Activated CD8-positive, alpha-beta memory T cell treated with anti-CD3 and anti-CD28 coated beads, Interleukin-2, amount 50 U/mL, for 4 hours (primary cell): Measurements from ENCODE around the gene AHDC1.
A peak's percentile ranks its signal among the peaks of the same experiment; 100 is the strongest.
"Not testable (repeated sequence)": the region's sequence is repeated elsewhere in the genome, so short reads cannot be mapped to it uniquely, and the experiment has no call there.

Experiments
- DNase-seq: peaks from one replicate; pipeline ENCODE4 v3.0.0-alpha.2; 2020

Gene AHDC1

GRCh38 chr1:27632387-27633297, 28.7 kb upstream of the AHDC1 start:
- DNase-seq: peak; percentile 65

GRCh38 chr1:27630859-27631491, 27.0 kb upstream of the AHDC1 start:
- no peak for DNase-seq

- DNase-seq: no peak
Observed at GRCh38 chr1:27628712-27629111, 24.8 kb upstream of the AHDC1 start.

DNA sequence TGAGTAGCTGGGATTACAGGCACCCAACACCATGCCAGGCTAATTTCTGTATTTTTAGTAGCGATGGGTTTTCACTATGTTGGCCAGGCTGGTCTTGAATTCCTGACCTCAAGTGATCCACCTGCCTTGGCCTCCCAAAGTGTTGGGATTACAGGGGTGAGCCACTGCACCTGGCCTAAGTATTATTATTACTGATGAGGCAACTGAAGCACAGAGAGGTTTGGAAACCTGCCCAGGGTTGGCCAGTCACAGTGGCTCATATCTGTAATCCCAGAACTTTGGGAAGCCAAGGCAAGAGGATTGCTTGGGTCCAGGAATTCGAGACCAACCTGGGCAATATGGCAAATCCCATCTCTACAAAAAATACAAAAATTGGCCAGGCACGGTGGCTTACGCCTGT, 23.8 kb upstream of the AHDC1 start:
- DNase-seq: not testable (repeated sequence)

GRCh38 chr1:27627061-27627460, 23.1 kb upstream of the AHDC1 start:
- DNase-seq: no peak

GRCh38 chr1:27626031-27626935, 22.3 kb upstream of the AHDC1 start:
- no peak for DNase-seq

DNA sequence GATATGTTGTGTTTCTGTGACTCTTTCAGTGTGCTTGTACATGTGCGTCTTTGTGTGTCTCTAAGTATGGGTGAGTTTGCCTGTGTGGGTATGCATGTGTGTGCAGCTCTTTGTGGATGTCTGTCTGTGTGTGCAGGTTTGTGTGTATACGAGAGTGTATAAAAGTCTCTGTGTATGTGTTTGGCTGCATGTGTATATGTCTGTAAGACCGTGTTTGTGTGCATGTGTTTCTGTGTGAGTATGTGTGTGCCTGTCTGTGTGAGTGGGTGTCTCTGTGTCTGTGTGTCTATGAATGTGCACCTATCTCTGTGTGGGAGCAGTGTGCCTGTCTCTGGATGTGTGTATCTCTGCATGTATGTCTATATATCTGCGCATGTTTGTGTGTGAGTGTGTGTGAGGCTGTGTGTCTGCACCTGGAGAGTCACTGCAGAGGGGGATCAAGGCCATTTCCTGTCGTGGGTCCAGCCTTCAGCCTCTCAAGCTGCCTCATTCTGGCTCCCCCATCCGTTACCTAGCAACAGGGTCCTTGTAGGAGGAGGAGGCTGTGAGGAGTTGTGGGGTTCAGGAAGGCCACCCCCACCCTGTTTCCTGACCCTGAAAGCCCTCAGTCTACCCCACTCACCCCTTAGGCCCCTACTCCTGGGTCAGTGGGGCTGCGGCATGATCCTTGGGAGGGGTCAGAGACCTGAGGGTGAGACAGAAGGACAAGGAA, 20.7 kb upstream of the AHDC1 start:
- no peak for DNase-seq

DNA sequence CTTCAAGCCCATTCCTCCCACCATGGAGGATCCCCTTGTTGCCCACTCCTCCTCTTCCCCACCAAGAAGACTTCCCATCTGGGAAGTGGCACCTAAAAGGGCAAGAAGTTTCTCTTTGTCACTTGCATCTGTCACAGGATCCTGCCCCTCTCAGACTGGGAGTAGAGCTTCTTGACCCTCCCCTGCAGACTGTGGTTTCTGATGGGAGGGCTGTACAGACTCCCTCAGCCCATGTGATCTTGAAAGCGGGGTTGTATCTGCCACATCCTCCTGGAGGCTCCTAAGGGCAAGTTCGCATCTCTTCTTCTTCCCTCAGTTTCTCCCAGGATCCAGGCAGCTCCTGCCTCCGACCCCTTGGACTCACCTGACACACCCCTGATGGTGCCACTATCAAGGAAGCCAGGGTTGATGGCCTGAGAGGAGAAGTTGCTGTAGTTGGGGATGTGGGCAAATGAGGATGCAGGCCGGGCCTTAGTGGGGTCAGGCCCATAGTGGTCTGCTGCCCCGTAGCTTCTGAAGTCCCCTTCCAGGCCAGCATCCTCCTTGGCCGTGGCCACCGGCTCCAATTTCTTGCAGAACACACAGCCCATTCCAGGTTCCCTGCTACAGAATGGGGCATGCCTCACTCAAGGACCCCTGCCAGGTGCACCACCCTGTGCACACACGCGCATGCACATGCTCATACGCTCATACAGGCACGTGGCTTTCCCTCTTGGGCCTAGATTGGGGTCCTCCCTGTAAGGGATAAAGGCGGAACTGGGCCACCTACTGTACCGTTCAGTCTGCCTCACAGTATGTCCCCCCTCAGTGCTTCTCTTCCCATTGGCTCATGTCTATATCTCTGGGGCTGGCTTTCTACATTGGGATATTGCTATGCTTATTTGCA, 19.6 kb upstream of the AHDC1 start:
- no peak for DNase-seq

- DNase-seq: no peak
Observed at GRCh38 chr1:27622828-27623227, 18.9 kb upstream of the AHDC1 start.

GRCh38 chr1:27621051-27621920, 17.3 kb upstream of the AHDC1 start:
- DNase-seq: no peak

DNA sequence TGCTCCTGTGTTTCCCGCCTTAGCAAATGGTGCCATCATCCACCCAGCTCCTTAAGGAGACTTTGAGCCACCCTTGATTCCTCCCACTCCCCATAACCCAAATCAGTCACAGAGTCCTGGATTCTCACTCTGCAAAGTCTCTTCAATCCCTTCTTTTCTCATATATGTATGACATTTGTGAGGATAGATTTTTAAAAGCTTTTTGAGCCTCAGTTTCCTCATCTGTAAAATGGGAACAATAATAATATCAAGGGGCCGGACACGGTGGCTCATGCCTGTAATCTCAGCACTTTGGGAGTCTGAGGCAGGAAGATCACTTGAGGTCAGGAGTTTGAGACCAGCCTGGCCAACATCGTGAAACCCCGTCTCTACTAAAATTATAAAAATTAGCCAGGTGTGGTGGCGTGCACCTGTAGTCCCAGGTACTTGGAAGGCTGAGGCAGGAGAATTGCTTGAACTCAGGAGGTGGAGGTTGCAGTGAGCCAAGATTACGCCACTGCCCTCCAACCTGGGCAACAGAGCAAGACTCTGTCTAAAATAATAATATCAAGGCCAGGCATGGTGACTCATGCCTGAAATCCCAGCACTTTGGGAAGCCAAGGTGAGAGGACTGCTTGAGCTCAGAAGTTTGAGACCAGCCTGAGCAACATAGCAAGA, 16.0 kb upstream of the AHDC1 start:
- DNase-seq: not testable (repeated sequence)

- peak; percentile 44 for DNase-seq
Observed at GRCh38 chr1:27618341-27619082, 14.6 kb upstream of the AHDC1 start.

DNA sequence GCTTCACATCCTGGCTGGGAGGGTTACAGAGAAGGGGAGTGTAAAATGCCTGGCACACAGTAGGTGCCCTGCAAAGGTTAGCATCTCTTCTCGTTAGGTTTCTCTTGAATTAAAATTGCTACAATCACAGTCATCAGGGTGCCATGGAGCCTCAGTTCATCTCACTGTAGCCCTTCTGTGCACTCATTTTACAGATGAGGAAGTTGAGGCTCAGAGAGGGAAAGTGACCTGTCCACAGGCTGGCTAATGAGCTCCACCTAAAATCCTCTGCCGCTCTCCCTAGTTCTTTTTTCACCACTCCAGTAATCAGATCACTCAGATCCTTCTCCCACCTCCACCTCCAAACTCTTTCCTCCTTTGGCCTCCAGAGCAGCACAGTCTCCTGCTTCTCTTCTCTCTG, 13.5 kb upstream of the AHDC1 start:
- no peak for DNase-seq

GRCh38 chr1:27616441-27616840, 12.5 kb upstream of the AHDC1 start:
- DNase-seq: no peak

DNA sequence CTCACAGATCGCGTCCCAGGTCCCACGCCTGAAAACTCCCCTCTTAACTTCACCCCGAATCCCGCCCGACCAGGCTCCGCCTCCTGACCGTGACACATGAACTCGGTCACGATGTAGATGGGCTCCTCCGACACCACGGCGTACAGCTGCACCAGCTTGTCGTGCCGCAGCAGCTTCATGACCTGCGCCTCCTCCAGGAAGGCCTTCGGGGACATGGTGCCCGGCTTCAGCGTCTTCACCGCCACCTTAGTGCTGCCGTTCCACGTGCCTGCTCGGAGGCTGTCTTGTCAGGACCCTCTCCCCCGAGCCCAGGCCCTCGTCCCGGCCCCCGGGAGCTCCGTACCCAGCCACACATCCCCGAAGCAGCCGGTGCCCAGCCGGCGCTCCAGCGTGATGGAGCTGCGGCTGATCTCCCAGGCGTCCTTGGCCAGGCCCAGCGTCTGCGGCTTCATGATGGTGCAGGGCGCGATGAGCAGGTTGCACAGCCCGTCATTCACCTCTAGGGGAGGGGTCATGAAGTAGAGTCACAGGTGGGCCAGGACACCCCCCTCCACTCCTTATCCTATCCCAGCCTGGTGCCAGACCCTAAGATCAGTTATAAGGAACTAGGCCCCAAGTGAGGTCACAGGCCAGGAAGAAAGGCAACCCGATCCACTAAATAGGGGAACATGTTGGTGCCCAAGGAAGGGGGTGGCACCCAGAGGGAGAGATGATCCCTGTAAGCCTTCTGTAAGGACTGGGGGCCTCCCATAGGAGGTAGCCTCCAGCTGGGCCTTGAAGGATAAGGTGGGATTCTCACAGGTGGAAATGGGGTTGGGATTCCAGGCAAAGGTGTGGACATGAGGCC, 11.6 kb upstream of the AHDC1 start:
- DNase-seq: no peak

- no peak for DNase-seq
Observed at GRCh38 chr1:27614625-27615344, 10.8 kb upstream of the AHDC1 start.

- no peak for DNase-seq
Observed at GRCh38 chr1:27614043-27614624, 10.2 kb upstream of the AHDC1 start.
